Measurements from ENCODE around the gene KRT79.

Gene KRT79

GRCh38 chr12:52829986-52830770 is 3.9 kb downstream of the KRT79 start:
- Mint-ChIP-seq H3K27me3 (no peaks in the 10 kb centered on the region), H3K4me3 (no peak overlapping the region), H3K4me1 (peaks cover 16% of the 10 kb centered on the region), H3K36me3 (no peaks in the 10 kb centered on the region), H3K9me3 (no peaks in the 10 kb centered on the region), H3K27ac (no peak overlapping the region)

- Mint-ChIP-seq H3K36me3 (no peaks in the 10 kb centered on the region), H3K27me3 (no peaks in the 10 kb centered on the region), H3K9me3 (no peaks in the 10 kb centered on the region), H3K27ac (no peak overlapping the region), H3K4me1 (peaks cover 15% of the 10 kb centered on the region), H3K4me3 (no peak overlapping the region)
Observed at GRCh38 chr12:52828591-52829021, 5.5 kb downstream of the KRT79 start.

GRCh38 chr12:52828156-52828555 is 6.0 kb downstream of the KRT79 start:
- no peaks in the 10 kb centered on the region for H3K27me3 Mint-ChIP-seq
- no peak overlapping the region for H3K27ac Mint-ChIP-seq
- H3K4me1 Mint-ChIP-seq: peaks cover 15% of the 10 kb centered on the region
- H3K9me3 Mint-ChIP-seq: no peaks in the 10 kb centered on the region
- no peak overlapping the region for H3K4me3 Mint-ChIP-seq
- H3K36me3 Mint-ChIP-seq: no peaks in the 10 kb centered on the region

- Mint-ChIP-seq H3K27ac (no peak overlapping the region), H3K4me3 (no peak overlapping the region), H3K36me3 (no peaks in the 10 kb centered on the region), H3K4me1 (peaks cover 15% of the 10 kb centered on the region), H3K9me3 (no peaks in the 10 kb centered on the region), H3K27me3 (no peaks in the 10 kb centered on the region)
Observed at GRCh38 chr12:52827499-52828090, 6.5 kb downstream of the KRT79 start.

GRCh38 chr12:52826611-52827498 is 7.3 kb downstream of the KRT79 start:
- no peaks in the 10 kb centered on the region for H3K27me3 Mint-ChIP-seq
- no peak overlapping the region for H3K27ac Mint-ChIP-seq
- H3K9me3 Mint-ChIP-seq: no peaks in the 10 kb centered on the region
- H3K36me3 Mint-ChIP-seq: no peaks in the 10 kb centered on the region
- peaks cover 15% of the 10 kb centered on the region for H3K4me1 Mint-ChIP-seq
- no peak overlapping the region for H3K4me3 Mint-ChIP-seq

- Mint-ChIP-seq H3K9me3 (no peaks in the 10 kb centered on the region), H3K36me3 (no peaks in the 10 kb centered on the region), H3K27me3 (no peaks in the 10 kb centered on the region), H3K27ac (no peak overlapping the region), H3K4me1 (peaks cover 15% of the 10 kb centered on the region), H3K4me3 (no peak overlapping the region)
Observed at GRCh38 chr12:52825961-52826360, 8.2 kb downstream of the KRT79 start.

- no peak overlapping the region for H3K4me3 Mint-ChIP-seq
- H3K36me3 Mint-ChIP-seq: no peaks in the 10 kb centered on the region
- H3K27me3 Mint-ChIP-seq: no peaks in the 10 kb centered on the region
- peaks cover 12% of the 10 kb centered on the region for H3K4me1 Mint-ChIP-seq
- no peaks in the 10 kb centered on the region for H3K9me3 Mint-ChIP-seq
- H3K27ac Mint-ChIP-seq: no peak overlapping the region
Observed at GRCh38 chr12:52824741-52825410, 9.2 kb downstream of the KRT79 start.

- no peak overlapping the region for H3K4me3 Mint-ChIP-seq
- H3K36me3 Mint-ChIP-seq: no peaks in the 10 kb centered on the region
- H3K4me1 Mint-ChIP-seq: peaks cover 8% of the 10 kb centered on the region
- no peaks in the 10 kb centered on the region for H3K27me3 Mint-ChIP-seq
- H3K9me3 Mint-ChIP-seq: no peaks in the 10 kb centered on the region
- H3K27ac Mint-ChIP-seq: no peak overlapping the region
Observed at GRCh38 chr12:52823761-52824450, 10.2 kb downstream of the KRT79 start.

- peaks cover 8% of the 10 kb centered on the region for H3K4me1 Mint-ChIP-seq
- H3K27ac Mint-ChIP-seq: no peak overlapping the region
- H3K27me3 Mint-ChIP-seq: no peaks in the 10 kb centered on the region
- no peak overlapping the region for H3K4me3 Mint-ChIP-seq
- no peaks in the 10 kb centered on the region for H3K36me3 Mint-ChIP-seq
- H3K9me3 Mint-ChIP-seq: no peaks in the 10 kb centered on the region
Observed at GRCh38 chr12:52822771-52823510, 11.2 kb downstream of the KRT79 start.

GRCh38 chr12:52821826-52822660 is 12.1 kb downstream of the KRT79 start:
- no peak overlapping the region for H3K27ac Mint-ChIP-seq
- H3K4me3 Mint-ChIP-seq: no peak overlapping the region
- peaks cover 16% of the 10 kb centered on the region for H3K4me1 Mint-ChIP-seq
- H3K36me3 Mint-ChIP-seq: no peaks in the 10 kb centered on the region
- H3K9me3 Mint-ChIP-seq: no peaks in the 10 kb centered on the region
- no peaks in the 10 kb centered on the region for H3K27me3 Mint-ChIP-seq

- no peak overlapping the region for H3K27ac Mint-ChIP-seq
Observed at GRCh38 chr12:52821071-52821730, 12.9 kb downstream of the KRT79 start.

GRCh38 chr12:52820521-52820920 is 13.6 kb downstream of the KRT79 start:
- Mint-ChIP-seq H3K27me3 (no peaks in the 10 kb centered on the region), H3K4me1 (peaks cover 16% of the 10 kb centered on the region), H3K27ac (no peak overlapping the region)

More at GRCh38 chr12:52821071-52821730, 12.9 kb downstream of the KRT79 start:
- no peaks in the 10 kb centered on the region for H3K9me3 Mint-ChIP-seq
- H3K4me3 Mint-ChIP-seq: no peak overlapping the region
- peaks cover 16% of the 10 kb centered on the region for H3K4me1 Mint-ChIP-seq
- H3K36me3 Mint-ChIP-seq: no peaks in the 10 kb centered on the region
- H3K27me3 Mint-ChIP-seq: no peaks in the 10 kb centered on the region

GRCh38 chr12:52819731-52820510 is 14.2 kb downstream of the KRT79 start:
- Mint-ChIP-seq H3K4me1 (peaks cover 16% of the 10 kb centered on the region), H3K27me3 (no peaks in the 10 kb centered on the region), H3K36me3 (no peaks in the 10 kb centered on the region), H3K27ac (no peak overlapping the region), H3K4me3 (no peak overlapping the region), H3K9me3 (no peaks in the 10 kb centered on the region)

More at GRCh38 chr12:52820521-52820920, 13.6 kb downstream of the KRT79 start:
- Mint-ChIP-seq H3K36me3 (no peaks in the 10 kb centered on the region), H3K9me3 (no peaks in the 10 kb centered on the region), H3K4me3 (no peak overlapping the region)
